Stimulated activated CD4-positive, alpha-beta T cell treated with anti-CD3 and anti-CD28 coated beads, Interleukin-1b, Interleukin-23, amount 100 ng/mL, for 4 hours (primary cell): ENCODE measurements around the gene SLC7A1.
"Not testable (repeated sequence)": the region's sequence is repeated elsewhere in the genome, so short reads cannot be mapped to it uniquely, and the experiment has no call there.

Experiments used
- DNase-seq, 2 donors: peaks; one replicate each; pipeline ENCODE4 v3.0.0-alpha.2; 2020; ENCODE audit warnings: low read depth in 2 of 2

SLC7A1 gene

DNA sequence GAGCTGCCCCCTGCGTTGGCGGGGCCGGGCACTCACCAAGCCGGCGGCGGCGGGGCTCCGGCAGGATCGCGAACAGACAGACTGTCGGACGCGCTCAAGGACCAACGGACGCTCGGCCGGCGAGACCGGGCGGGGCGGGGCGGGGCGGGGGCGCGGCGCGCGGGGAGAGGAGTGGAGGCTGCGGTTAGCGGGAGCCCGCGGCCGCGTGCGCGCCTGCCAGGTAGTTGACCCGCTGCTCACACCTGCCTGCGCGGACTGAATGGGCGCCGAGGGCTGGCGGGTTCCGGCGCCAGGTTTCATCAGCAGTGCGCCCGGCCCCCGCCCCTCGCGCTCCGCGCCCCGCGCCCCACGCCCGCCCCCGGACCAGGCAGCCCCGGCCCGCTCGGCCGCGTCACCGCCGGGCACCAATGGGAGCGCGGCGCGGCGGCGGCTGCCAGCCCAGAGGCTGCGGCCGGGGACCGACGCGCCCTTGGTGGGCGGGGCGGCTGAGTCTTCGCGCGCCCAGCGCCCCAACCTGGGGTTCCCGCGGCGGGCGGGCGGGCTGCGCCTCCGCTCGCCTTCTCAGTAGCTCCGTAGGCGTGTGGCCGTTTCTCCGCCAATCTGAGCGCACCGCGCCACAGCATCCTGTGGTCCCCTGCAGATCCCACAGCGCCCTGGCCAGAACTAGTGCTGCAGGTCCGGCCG lies at the start of gene SLC7A1:
TSS of gene SLC7A1 (minus strand) at position 309 of the 684 bp plus-strand sequence. CDS start 59,500 bp downstream, outside the sequence.
- peak; percentile 80 to 86 for DNase-seq

- DNase-seq, result no peak
Observed at GRCh38 chr13:29640665-29641064, 45.2 kb upstream of the SLC7A1 start.

DNA sequence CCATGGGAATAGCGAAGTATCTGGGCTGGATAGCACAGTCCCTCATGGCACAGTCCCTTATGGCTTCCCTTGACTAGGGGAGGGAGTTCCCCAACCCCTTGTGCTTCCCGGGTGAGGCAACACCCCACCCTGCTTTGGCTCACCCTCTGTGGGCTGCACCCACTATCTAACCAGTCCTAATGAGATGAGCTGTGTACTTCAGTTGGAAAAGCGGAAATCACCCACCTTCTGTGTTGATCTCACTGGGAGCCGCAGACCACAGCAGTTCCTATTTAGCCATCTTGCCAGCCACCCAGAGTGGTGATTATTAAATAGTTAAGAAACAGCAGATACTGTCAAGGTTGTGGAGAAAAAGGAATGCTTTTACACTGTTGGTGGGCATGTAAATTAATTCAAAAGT lies 41.3 kb upstream of the SLC7A1 start:
- DNase-seq, result not testable (repeated sequence)

DNA sequence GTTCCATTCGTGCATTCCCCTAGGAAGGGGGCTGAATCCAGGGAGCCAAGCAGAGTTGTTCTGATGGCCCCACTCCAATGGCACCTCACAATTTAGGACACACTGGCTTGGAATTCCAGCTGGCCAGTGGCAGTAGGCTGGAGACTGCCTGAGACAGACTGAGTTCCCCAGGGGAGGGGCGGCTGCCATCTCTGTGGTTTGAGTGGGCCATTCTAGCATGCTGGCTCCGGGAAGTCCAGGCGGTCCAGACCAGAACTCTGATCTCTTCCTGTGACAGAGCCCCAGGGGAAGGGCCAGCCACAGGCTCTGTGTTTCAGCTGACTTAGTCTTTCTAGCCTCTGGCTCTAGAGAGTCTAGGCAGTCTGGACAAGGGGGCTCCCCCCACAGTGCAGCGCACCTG lies 29.5 kb upstream of the SLC7A1 start:
- DNase-seq, result no peak

GRCh38 chr13:29621841-29622240 lies 26.4 kb upstream of the SLC7A1 start:
- DNase-seq, result no peak

- no peak for DNase-seq
Observed at GRCh38 chr13:29621051-29621800, 25.7 kb upstream of the SLC7A1 start.

GRCh38 chr13:29619995-29620394 lies 24.5 kb upstream of the SLC7A1 start:
- no peak for DNase-seq

GRCh38 chr13:29613101-29613500 lies 17.6 kb upstream of the SLC7A1 start:
- no peak for DNase-seq

GRCh38 chr13:29607465-29607864 lies 12.0 kb upstream of the SLC7A1 start:
- no peak for DNase-seq

DNA sequence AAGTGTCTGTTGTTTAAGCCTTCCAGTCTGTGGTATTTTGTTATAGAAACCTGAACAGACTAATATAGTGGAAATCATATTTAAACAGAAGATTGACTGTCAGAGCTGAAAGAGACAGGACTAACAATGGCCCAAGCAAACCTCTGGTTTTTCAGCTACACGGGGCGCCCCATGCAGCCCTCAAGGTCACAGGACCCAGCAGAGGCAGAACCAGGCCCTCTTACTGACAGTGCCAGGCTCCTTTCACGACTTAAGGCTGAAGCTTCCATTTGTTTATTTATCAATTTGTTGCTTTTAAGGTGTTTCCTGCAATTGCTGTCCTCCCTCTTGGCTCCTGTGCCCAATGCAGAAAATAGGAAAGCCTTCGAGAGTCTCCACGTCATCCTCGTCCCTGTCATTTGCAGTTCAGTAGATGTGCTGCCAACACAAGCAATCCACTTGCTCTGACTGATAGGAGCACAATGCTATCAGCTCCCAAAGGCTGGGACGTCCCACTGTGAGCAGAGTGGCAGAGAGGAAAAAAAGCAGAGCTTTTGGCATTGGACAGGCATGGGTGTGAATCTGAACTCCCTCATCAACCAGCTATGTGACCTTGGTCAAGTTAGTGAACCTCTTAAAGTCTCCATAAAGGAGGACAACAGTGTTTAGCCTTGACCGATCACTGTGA lies 10.5 kb upstream of the SLC7A1 start:
- no peak for DNase-seq

GRCh38 chr13:29598321-29598720 lies 2.8 kb upstream of the SLC7A1 start:
- DNase-seq, result no peak

- DNase-seq, result no peak
Observed at GRCh38 chr13:29597706-29598105, 2.2 kb upstream of the SLC7A1 start.

- no peak for DNase-seq
Observed at GRCh38 chr13:29597246-29597645, 1.8 kb upstream of the SLC7A1 start.

DNA sequence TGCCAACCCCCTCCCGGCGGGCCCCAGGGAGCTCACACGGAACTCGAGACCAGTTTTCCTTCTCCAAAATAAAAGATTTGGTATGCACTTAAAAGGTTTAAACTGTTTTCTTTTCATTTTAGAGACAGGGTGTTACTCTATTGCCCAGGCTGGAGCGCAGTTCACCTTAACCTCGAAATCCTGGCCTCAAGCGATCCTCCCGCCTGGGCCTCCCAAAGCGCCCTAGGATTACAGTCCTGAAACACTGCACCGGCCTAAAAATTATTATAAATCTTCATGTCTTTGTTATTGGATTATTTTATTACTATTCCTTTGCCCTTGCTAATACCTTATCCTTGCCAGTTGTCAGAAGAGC lies 553 bp upstream of the SLC7A1 start:
- no peak for DNase-seq

DNA sequence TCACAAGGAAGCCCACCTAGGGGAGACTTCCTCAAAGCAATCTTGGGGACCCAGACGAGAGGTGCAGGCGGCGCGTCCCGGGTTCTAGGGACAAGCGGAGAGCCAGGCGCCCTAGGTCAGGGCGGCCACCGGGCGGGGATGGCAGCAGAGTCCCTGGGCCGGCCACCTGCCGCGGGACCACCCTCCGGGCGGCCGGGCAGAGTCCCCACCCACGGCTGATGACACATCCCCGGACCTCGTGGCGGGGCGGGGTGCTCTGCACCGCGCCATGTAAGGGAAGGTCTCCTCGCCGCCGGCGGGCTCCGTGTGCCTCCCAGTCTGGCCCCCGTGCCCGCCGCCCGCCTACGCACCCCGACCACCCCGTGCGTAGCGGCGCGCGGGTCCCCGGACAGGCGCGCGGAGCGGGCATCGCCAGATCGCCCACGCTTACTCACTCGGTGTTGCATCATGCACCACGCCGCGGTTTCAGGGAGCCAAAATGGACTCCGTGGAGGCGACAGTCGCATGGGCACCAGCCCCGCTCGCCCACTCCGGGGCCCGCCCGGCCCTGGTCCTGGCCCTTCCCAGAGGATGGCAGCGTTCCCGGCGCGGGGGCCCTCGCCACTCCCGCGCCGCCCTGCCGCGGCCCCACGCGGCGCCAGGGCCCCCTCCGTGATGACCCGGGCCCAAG lies 643 bp downstream of the SLC7A1 start:
- peak; percentile 57 to 64 for DNase-seq

- peak; percentile 32 for DNase-seq
Observed at GRCh38 chr13:29594303-29594709, 1.2 kb downstream of the SLC7A1 start.

DNA sequence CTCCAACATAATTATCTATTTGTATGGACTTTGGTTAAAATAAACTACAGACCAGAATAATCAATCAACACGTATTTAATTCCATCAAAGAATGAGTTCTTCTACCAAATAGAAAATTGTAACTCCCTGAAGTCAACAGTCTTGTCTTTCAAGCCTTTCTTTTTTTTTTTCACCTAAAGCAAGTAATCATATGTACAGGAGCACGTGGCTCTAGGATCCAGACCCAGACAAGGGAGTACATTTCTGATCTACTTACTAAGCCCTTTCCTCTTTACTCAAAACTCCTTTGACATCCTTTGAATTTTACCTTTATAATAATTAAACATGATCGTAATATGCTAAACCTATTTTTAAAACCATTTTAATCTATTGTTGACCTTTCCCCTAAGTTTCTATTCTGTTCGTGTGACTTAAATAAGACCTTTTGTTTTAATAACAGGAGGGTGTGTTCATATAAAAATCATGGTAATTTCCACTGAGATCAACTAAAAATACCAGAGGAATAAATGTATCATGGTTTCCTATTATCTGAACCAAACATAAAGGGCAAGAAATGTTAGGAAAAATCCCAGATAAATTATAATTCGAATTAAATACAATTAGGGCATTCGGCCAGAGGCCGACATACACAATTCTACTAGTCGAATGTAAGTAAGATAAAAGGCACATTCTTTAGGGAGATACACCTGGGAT lies 1.7 kb downstream of the SLC7A1 start:
- DNase-seq, result no peak

GRCh38 chr13:29591310-29591709 lies 4.2 kb downstream of the SLC7A1 start:
- no peak for DNase-seq

- no peak for DNase-seq
Observed at GRCh38 chr13:29589967-29590366, 5.5 kb downstream of the SLC7A1 start.

- DNase-seq, result no peak
Observed at GRCh38 chr13:29589234-29589633, 6.3 kb downstream of the SLC7A1 start.

- DNase-seq, result no peak
Observed at GRCh38 chr13:29587645-29588044, 7.8 kb downstream of the SLC7A1 start.
